MM.1S (cell line): ENCODE results near the gene PAPLN.

Experiments
- EZH2 ChIP-seq: fragments of 300-600 bp; sonication (generic); optimal IDR thresholded peaks from 2 replicates; pipeline ENCODE3; 2017; ENCODE audit warnings: low read depth, mild to moderate bottlenecking, antibody characterized with exemption, low read length, mixed read lengths
- EZH2phosphoT487 ChIP-seq: fragments of 300-600 bp; sonication (generic); IDR thresholded peaks from 2 replicates; pipeline ENCODE4 v1.6.1; 2018; ENCODE audit warnings: antibody characterized with exemption, low read length
- TF ChIP-seq, protein P1 (sequence below): fragments of 300-600 bp; sonication (generic); IDR thresholded peaks from 2 replicates; pipeline ENCODE4 v1.5.1; 2016; ENCODE audit warnings: antibody characterized with exemption, low read length, mixed read lengths

DNA sequence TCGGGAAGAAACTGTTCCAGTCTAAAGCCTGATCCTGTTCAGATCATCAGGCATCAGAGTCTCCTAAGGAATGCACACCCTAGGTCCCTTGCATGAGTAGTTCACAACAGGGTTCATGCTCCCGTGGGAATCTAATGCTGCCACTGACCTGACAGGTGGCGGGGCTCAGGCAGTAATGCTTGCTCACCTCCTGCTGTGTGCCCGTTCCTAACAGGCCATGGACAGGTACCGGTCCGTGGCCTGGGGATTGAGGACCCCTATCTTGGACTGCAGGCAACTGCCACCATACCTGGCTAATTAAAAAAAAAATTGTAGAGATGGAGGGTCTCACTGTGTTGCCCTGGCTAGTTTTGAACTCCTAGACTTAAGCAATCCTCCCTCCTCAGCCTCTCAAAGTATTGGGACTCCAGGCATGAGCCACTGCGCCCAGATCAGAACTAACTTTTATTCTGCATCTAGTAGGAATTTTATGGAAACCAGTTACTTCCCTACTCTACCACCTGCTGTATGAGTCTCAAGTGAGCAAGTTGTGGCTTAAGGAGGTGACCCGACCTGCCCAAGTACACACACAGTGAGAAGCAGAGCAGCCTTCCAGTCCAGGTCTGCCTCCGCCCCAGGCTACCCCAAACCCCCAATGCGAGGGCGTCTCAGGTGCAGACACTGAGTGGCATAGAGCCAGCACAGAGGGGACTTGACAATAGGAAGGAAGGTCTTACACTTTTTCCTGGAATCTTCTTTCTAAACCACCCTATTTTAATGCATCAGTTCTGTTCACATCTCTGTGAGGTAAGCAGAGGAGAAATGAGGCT lies 2.5 kb upstream of the PAPLN start:
- TF ChIP-seq, protein P1, sequence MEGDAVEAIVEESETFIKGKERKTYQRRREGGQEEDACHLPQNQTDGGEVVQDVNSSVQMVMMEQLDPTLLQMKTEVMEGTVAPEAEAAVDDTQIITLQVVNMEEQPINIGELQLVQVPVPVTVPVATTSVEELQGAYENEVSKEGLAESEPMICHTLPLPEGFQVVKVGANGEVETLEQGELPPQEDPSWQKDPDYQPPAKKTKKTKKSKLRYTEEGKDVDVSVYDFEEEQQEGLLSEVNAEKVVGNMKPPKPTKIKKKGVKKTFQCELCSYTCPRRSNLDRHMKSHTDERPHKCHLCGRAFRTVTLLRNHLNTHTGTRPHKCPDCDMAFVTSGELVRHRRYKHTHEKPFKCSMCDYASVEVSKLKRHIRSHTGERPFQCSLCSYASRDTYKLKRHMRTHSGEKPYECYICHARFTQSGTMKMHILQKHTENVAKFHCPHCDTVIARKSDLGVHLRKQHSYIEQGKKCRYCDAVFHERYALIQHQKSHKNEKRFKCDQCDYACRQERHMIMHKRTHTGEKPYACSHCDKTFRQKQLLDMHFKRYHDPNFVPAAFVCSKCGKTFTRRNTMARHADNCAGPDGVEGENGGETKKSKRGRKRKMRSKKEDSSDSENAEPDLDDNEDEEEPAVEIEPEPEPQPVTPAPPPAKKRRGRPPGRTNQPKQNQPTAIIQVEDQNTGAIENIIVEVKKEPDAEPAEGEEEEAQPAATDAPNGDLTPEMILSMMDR = no peak
- TF ChIP-seq EZH2phosphoT487 (no peak), EZH2 (no peak)
